T47D (cell line): ENCODE results near the gene DOCK1.

Source experiments
- DNase-seq, 2 experiments: peaks; one replicate each; pipeline versions ENCODE4 v3.0.0 to v3.0.0-alpha.2; 2011 to 2012; ENCODE audit warnings: low read depth in 1 of 2, low spot score in 1 of 2
- JUND ChIP-seq: IDR thresholded peaks from 2 replicates; pipeline ENCODE4 v1.6.1; 2012; ENCODE audit warnings: low read depth
- in situ Hi-C: cut with HindIII; loops from 2 replicates; pipeline ENCODE4 v1.10.0; 2016; ENCODE audit warnings: low sequenced_read_pairs, low pct_unique_long_range_greater_than_20kb

DOCK1 gene

GRCh38 chr10:127034034-127034633 lies 128.9 kb downstream of the DOCK1 start:
- in situ Hi-C loops = no loop called here
- TF ChIP-seq JUND = no peak
- no peak for DNase-seq

GRCh38 chr10:127034790-127035189 lies 129.6 kb downstream of the DOCK1 start:
- no peak for DNase-seq
- TF ChIP-seq JUND = no peak
- in situ Hi-C loops = no loop called here

- in situ Hi-C loops = no loop called here
- DNase-seq = no peak
- no peak for TF ChIP-seq JUND
Measured at GRCh38 chr10:127035827-127036226, 130.6 kb downstream of the DOCK1 start.

GRCh38 chr10:127036987-127037386 lies 131.8 kb downstream of the DOCK1 start:
- DNase-seq = no peak
- no peak for TF ChIP-seq JUND
- in situ Hi-C loops = no loop called here

- TF ChIP-seq JUND = no peak
- in situ Hi-C loops = no loop called here
- no peak for DNase-seq
Measured at GRCh38 chr10:127039435-127039834, 134.2 kb downstream of the DOCK1 start.

- no peak for TF ChIP-seq JUND
- in situ Hi-C loops = no loop called here
- no peak for DNase-seq
Measured at GRCh38 chr10:127040756-127041155, 135.5 kb downstream of the DOCK1 start.

DNA sequence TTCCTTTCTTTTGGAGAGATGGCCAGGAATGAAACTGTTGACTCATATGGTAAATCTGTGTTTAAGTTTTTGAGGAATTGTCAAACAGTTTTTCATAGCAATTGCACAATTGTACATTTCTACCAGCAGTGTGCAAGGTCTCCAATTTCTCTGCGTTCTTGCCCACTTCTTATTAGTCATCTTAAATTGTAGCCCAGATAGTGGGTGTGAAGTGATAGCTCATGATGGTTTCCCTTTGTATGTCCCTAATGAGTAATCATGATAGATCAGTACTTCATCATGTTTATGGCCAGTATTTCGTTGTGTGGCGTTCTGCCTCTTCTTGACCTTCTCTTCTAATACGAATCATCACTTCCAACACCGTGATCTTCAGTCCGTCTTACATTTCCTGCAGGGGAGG lies 136.3 kb downstream of the DOCK1 start:
- no peak for DNase-seq
- TF ChIP-seq JUND = no peak
- in situ Hi-C loops = no loop called here

- in situ Hi-C loops = no loop called here
- DNase-seq = no peak
- TF ChIP-seq JUND = no peak
Measured at GRCh38 chr10:127043301-127043700, 138.1 kb downstream of the DOCK1 start.

- peak; percentile 32 to 40 for DNase-seq
- no peak for TF ChIP-seq JUND
- in situ Hi-C loops = no loop called here
Measured at GRCh38 chr10:127044186-127044585, 139.0 kb downstream of the DOCK1 start.

GRCh38 chr10:127046975-127047877 lies 142.0 kb downstream of the DOCK1 start:
- in situ Hi-C loops = no loop called here
- no peak for TF ChIP-seq JUND
- no peak for DNase-seq

- no peak for DNase-seq
- TF ChIP-seq JUND = no peak
- in situ Hi-C loops = no loop called here
Measured at GRCh38 chr10:127047878-127048238, 142.6 kb downstream of the DOCK1 start.

GRCh38 chr10:127048630-127049029 lies 143.4 kb downstream of the DOCK1 start:
- no peak for TF ChIP-seq JUND

DNA sequence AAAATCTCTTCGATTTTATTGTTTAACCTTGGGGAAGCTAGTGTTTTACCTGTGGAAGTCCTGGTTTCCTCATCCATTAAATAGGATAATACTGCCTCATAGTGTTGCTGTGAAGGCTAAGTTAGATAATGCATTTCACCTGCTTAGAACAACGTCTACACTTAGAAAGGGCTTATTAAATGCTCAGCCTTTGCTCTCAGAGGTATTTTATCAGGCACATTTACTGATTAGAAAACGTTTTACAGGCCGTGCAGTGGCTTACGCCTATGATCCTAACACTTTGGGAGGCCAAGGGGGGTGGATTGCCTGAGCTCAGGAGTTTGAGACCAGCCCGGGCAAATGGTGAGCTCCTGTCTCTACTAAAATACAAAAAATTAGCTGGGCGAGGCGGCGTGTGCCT lies 146.8 kb downstream of the DOCK1 start:
- no peak for TF ChIP-seq JUND
- no peak for DNase-seq
- in situ Hi-C loops = no loop called here

More at GRCh38 chr10:127048630-127049029, 143.4 kb downstream of the DOCK1 start:
- in situ Hi-C loops = no loop called here
- DNase-seq = no peak
